ENCODE results near the gene TAS1R2.
A peak's percentile ranks its signal among the peaks of the same experiment; 100 is the strongest.

TAS1R2 gene

GRCh38 chr1:18859560-18859959 lies at the start of gene TAS1R2:
Gene TAS1R2, minus strand, starts transcription at chr1:18859660. Its CDS starts 0 bp downstream, at chr1:18859660.
- DNase-seq (ENCODE audit: low read depth): no peak
- H3K4me3 ChIP-seq (ENCODE audit: low read depth, low read length): no peak within 1 kb of the TSS
- TF ChIP-seq CTCF (IDR thresholded peaks at IDR 0.05; ENCODE audit: control insufficient read depth, extremely low read depth, insufficient read depth): no peak

- no peak overlapping the region for H3K4me3 ChIP-seq (ENCODE audit: low read depth, low read length)
- no peak for DNase-seq (ENCODE audit: low read depth)
- TF ChIP-seq CTCF (IDR thresholded peaks at IDR 0.05; ENCODE audit: control insufficient read depth, extremely low read depth, insufficient read depth): no peak
These were observed 48.7 kb upstream of the TAS1R2 start for GRCh38 chr1:18907917-18908845.

- peak; percentile 45; the same call in 1 of the 2 replicates for TF ChIP-seq CTCF (IDR thresholded peaks at IDR 0.05; ENCODE audit: control insufficient read depth, extremely low read depth, insufficient read depth)
- DNase-seq (ENCODE audit: low read depth): no peak
These were observed 47.8 kb upstream of the TAS1R2 start for GRCh38 chr1:18907021-18907916.

GRCh38 chr1:18903291-18903756 lies 43.9 kb upstream of the TAS1R2 start:
- peak overlapping the region; percentile 71 for H3K4me3 ChIP-seq (ENCODE audit: low read depth, low read length)
- TF ChIP-seq CTCF (IDR thresholded peaks at IDR 0.05; ENCODE audit: control insufficient read depth, extremely low read depth, insufficient read depth): no peak
- peak; percentile 59 for DNase-seq (ENCODE audit: low read depth)

More at GRCh38 chr1:18907021-18907916, 47.8 kb upstream of the TAS1R2 start:
- no peak overlapping the region for H3K4me3 ChIP-seq (ENCODE audit: low read depth, low read length)

- peak; percentile 93 for DNase-seq (ENCODE audit: low read depth)
- H3K4me3 ChIP-seq (ENCODE audit: low read depth, low read length): peak within 1 kb of the TSS; percentile 71
- no peak for TF ChIP-seq CTCF (IDR thresholded peaks at IDR 0.05; ENCODE audit: control insufficient read depth, extremely low read depth, insufficient read depth)
These were observed 43.2 kb upstream of the TAS1R2 start, which contains the start of gene ALDH4A1 for GRCh38 chr1:18902523-18903290. Gene ALDH4A1, minus strand, starts transcription at chr1:18902555. Its CDS starts 32 bp downstream, at chr1:18902523.

- DNase-seq (ENCODE audit: low read depth): no peak
- no peak for TF ChIP-seq CTCF (IDR thresholded peaks at IDR 0.05; ENCODE audit: control insufficient read depth, extremely low read depth, insufficient read depth)
- peak overlapping the region; percentile 71 for H3K4me3 ChIP-seq (ENCODE audit: low read depth, low read length)
These were observed 42.6 kb upstream of the TAS1R2 start for GRCh38 chr1:18901952-18902522.
